A549 (cell line): ENCODE data around the gene NOC3L. TPM values are rescaled to one million over a fixed set of nuclear protein-coding genes. Genes with fewer than 3 reads are reported as not detected.

Experiments
- BCL3 ChIP-seq: fragments of >200 bp; sonication (Bioruptor Twin); formaldehyde crosslinking; IDR thresholded peaks from 3 replicates; pipeline ENCODE4 v1.6.1; 2016
- CBX2 ChIP-seq: fragments of 200-600 bp; sonication (generic); IDR thresholded peaks from 2 replicates; pipeline ENCODE4 v1.6.1; 2016; ENCODE audit warnings: low read depth, mild to moderate bottlenecking, borderline replicate concordance
- CEBPB ChIP-seq, 2 experiments: fragments of >200 bp in 1 of 2; sonication (Bioruptor Twin) in 1 of 2; formaldehyde crosslinking in 1 of 2; IDR thresholded peaks; 2 replicates each; pipeline ENCODE4 v1.6.1; 2012 to 2016
- E2F6 ChIP-seq: IDR thresholded peaks from 2 replicates; pipeline ENCODE4 v1.6.1; 2012; ENCODE audit warnings: low read depth, borderline replicate concordance
- FOSB ChIP-seq: fragments of 250-450 bp; sonication (Bioruptor Pico); IDR thresholded peaks from 2 replicates; pipeline ENCODE4 v1.5.0; 2020; ENCODE audit warnings: mild to moderate bottlenecking, moderate library complexity
- FOSL2 ChIP-seq, 2 experiments: fragments of 450-650 bp in 1 of 2; fragments of >200 bp in 1 of 2; sonication (Bioruptor Twin) in 1 of 2; formaldehyde crosslinking; IDR thresholded peaks; 2 replicates each; pipeline versions ENCODE4 v1.5.0 to v1.6.1; 2016 to 2020; ENCODE audit warnings: mild to moderate bottlenecking in 1 of 2, moderate library complexity in 1 of 2
- FOXS1 ChIP-seq: fragments of 250-450 bp; sonication (Bioruptor Pico); IDR thresholded peaks from 2 replicates; pipeline ENCODE4 v1.5.0; 2020; ENCODE audit warnings: mild to moderate bottlenecking, moderate library complexity
- GATA3 ChIP-seq: IDR thresholded peaks from 2 replicates; pipeline ENCODE4 v1.6.1; 2012; ENCODE audit warnings: borderline replicate concordance
- HDAC2 ChIP-seq: fragments of 200-600 bp; sonication (generic); IDR thresholded peaks from 2 replicates; pipeline ENCODE4 v1.6.1; 2016
- HMGXB4 ChIP-seq: fragments of 250-450 bp; sonication (Bioruptor Pico); IDR thresholded peaks from 2 replicates; pipeline ENCODE4 v1.5.0; 2021; ENCODE audit warnings: mild to moderate bottlenecking, moderate library complexity, borderline replicate concordance
- HOXA7 ChIP-seq: fragments of 250-450 bp; sonication (Bioruptor Pico); IDR thresholded peaks from 2 replicates; pipeline ENCODE4 v1.5.0; 2020; ENCODE audit warnings: mild to moderate bottlenecking, moderate library complexity
- HOXB5 ChIP-seq: fragments of 250-450 bp; sonication (Bioruptor Pico); IDR thresholded peaks from 2 replicates; pipeline ENCODE4 v1.5.0; 2020; ENCODE audit warnings: mild to moderate bottlenecking, moderate library complexity
- MYC ChIP-seq: IDR thresholded peaks from 2 replicates; pipeline ENCODE4 v1.6.1; 2012; ENCODE audit warnings: mild to moderate bottlenecking, inconsistent platforms, low read length, improper control_type of control experiment, borderline replicate concordance
- NPAS2 ChIP-seq: fragments of 250-450 bp; sonication (Bioruptor Pico); IDR thresholded peaks from 2 replicates; pipeline ENCODE4 v1.8.0; 2022; ENCODE audit warnings: mild to moderate bottlenecking, moderate library complexity, borderline replicate concordance
- NR3C1 ChIP-seq: fragments of >200 bp; sonication (Bioruptor Twin); formaldehyde crosslinking; IDR thresholded peaks from 3 replicates; pipeline ENCODE4 v1.6.1; 2017
- POLR2AphosphoS2 ChIP-seq: conservative IDR thresholded peaks from 2 replicates; pipeline ENCODE4 v1.6.1; 2012; ENCODE audit warnings: low read length, improper control_type of control experiment, inconsistent platforms
- RARB ChIP-seq: fragments of 250-450 bp; sonication (Bioruptor Pico); IDR thresholded peaks from 2 replicates; pipeline ENCODE4 v1.8.0; 2021; ENCODE audit warnings: mild to moderate bottlenecking, moderate library complexity
- RNF2 ChIP-seq: fragments of 200-600 bp; sonication (generic); IDR thresholded peaks from 2 replicates; pipeline ENCODE4 v1.6.1; 2016; ENCODE audit warnings: low read depth, mild to moderate bottlenecking, antibody characterized with exemption, moderate library complexity, borderline replicate concordance
- SREBF2 ChIP-seq: fragments of 450-650 bp; IDR thresholded peaks from 2 replicates; pipeline ENCODE4 v1.6.1; 2014; ENCODE audit warnings: mild to moderate bottlenecking, moderate library complexity
- TP53 ChIP-seq: fragments of 250-450 bp; sonication (Bioruptor Pico); IDR thresholded peaks from 2 replicates; pipeline ENCODE4 v1.5.0; 2021; ENCODE audit warnings: mild to moderate bottlenecking, moderate library complexity
- ZC3H11A ChIP-seq: fragments of 450-650 bp; IDR thresholded peaks from 2 replicates; pipeline ENCODE4 v1.6.1; 2014; ENCODE audit warnings: antibody characterized with exemption, mild to moderate bottlenecking
- ZFP36 ChIP-seq: fragments of 450-650 bp; IDR thresholded peaks from 2 replicates; pipeline ENCODE4 v1.6.1; 2014; ENCODE audit warnings: borderline replicate concordance; ENCODE audit not compliant: partially characterized antibody
- ZNF302 ChIP-seq: fragments of 250-450 bp; sonication (Bioruptor Pico); IDR thresholded peaks from 2 replicates; pipeline ENCODE4 v1.9.0; 2021; ENCODE audit warnings: inconsistent platforms, mild to moderate bottlenecking, moderate library complexity
- ZSCAN20 ChIP-seq: fragments of 250-450 bp; sonication (Bioruptor Pico); IDR thresholded peaks from 2 replicates; pipeline ENCODE4 v1.8.0; 2022; ENCODE audit warnings: mild to moderate bottlenecking, moderate library complexity
- polyA plus RNA-seq, 4 experiments: library from polyadenylated mRNA; depleted of rRNA in 3 of 4; stranded (reverse); fragments of >200 nt; fragmentation: RNase III in 1 of 4; extraction: RNeasy Plus Mini Kit Qiagen cat#74134 plus additional on column Dnase treatment in 1 of 4; gene quantifications; 2 replicates in 3 of 4; 3 replicates in 1 of 4; pipeline ENCODE4 v1.2.3, GENCODE V29; 2011 to 2017
- TF ChIP-seq, protein P1 (sequence below): fragments of 150-350 bp; IDR thresholded peaks from 2 replicates; pipeline ENCODE4 v1.6.1; 2014; ENCODE audit warnings: low read depth, mild to moderate bottlenecking, low read length
- TF ChIP-seq, protein P2 (sequence below): IDR thresholded peaks from 2 replicates; pipeline ENCODE4 v1.6.1; 2012
- TF ChIP-seq, protein P3 (sequence below): fragments of 450-650 bp; IDR thresholded peaks from 2 replicates; pipeline ENCODE4 v1.6.1; 2014; ENCODE audit warnings: antibody characterized with exemption

NOC3L gene
- polyA plus RNA-seq, 2 of the 4 experiments (the other 2 are of a cell fraction), result 23.1 to 41.9 TPM

GRCh38 chr10:94362360-94363250 lies at the start of gene NOC3L (continued):
- no peak for TF ChIP-seq HMGXB4
- TF ChIP-seq HOXA7, result 0 out of 2 replicates have a peak, but pooled peaks have one; percentile 35
- TF ChIP-seq NPAS2 (CRISPR knock-in tag), result peak; percentile 74; the same call in 1 of the 2 replicates
- TF ChIP-seq ZNF302 (CRISPR knock-in tag), result peak; percentile 71; the same call in 1 of the 2 replicates
- TF ChIP-seq, protein P1, sequence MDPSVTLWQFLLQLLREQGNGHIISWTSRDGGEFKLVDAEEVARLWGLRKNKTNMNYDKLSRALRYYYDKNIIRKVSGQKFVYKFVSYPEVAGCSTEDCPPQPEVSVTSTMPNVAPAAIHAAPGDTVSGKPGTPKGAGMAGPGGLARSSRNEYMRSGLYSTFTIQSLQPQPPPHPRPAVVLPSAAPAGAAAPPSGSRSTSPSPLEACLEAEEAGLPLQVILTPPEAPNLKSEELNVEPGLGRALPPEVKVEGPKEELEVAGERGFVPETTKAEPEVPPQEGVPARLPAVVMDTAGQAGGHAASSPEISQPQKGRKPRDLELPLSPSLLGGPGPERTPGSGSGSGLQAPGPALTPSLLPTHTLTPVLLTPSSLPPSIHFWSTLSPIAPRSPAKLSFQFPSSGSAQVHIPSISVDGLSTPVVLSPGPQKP, result no peak
- TF ChIP-seq BCL3, result peak; percentile 93
- no peak for TF ChIP-seq ZFP36
- TF ChIP-seq NR3C1, result no peak
- TF ChIP-seq, protein P2, sequence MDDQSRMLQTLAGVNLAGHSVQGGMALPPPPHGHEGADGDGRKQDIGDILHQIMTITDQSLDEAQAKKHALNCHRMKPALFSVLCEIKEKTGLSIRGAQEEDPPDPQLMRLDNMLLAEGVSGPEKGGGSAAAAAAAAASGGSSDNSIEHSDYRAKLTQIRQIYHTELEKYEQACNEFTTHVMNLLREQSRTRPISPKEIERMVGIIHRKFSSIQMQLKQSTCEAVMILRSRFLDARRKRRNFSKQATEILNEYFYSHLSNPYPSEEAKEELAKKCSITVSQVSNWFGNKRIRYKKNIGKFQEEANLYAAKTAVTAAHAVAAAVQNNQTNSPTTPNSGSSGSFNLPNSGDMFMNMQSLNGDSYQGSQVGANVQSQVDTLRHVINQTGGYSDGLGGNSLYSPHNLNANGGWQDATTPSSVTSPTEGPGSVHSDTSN, result no peak
- TF ChIP-seq POLR2AphosphoS2, result no peak
- 0 out of 2 replicates have a peak, but pooled peaks have one; percentile 10 for TF ChIP-seq HDAC2
- peak; percentile 86 for TF ChIP-seq MYC
- no peak for TF ChIP-seq SREBF2
- 0 out of 2 replicates have a peak, but pooled peaks have one; percentile 66 for TF ChIP-seq TP53 (CRISPR knock-in tag)
- TF ChIP-seq E2F6, result peak; percentile 100
- peak; percentile 44; the same call in 1 of the 2 replicates for TF ChIP-seq FOXS1 (CRISPR knock-in tag)
- 0 out of 2 replicates have a peak, but pooled peaks have one; percentile 52 for TF ChIP-seq RARB
- TF ChIP-seq FOSL2 (IDR thresholded peaks at IDR 0.05), result no peak
- peak; percentile 63 for TF ChIP-seq FOSL2 (CRISPR knock-in tag; IDR thresholded peaks at IDR 0.05)
- peak; percentile 57 for TF ChIP-seq GATA3
- TF ChIP-seq HOXB5 (CRISPR knock-in tag), result peak; percentile 95
- 0 out of 2 replicates have a peak, but pooled peaks have one; percentile 37 for TF ChIP-seq ZSCAN20 (CRISPR knock-in tag)
- TF ChIP-seq CBX2, result no peak
- no peak for TF ChIP-seq RNF2
- no peak for TF ChIP-seq ZC3H11A
- TF ChIP-seq FOSB (CRISPR knock-in tag), result 0 out of 2 replicates have a peak, but pooled peaks have one; percentile 34
- TF ChIP-seq, protein P3, sequence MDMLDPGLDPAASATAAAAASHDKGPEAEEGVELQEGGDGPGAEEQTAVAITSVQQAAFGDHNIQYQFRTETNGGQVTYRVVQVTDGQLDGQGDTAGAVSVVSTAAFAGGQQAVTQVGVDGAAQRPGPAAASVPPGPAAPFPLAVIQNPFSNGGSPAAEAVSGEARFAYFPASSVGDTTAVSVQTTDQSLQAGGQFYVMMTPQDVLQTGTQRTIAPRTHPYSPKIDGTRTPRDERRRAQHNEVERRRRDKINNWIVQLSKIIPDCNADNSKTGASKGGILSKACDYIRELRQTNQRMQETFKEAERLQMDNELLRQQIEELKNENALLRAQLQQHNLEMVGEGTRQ, result peak; percentile 59
- TF ChIP-seq CEBPB (IDR thresholded peaks at IDR 0.05), result no peak
